SK-N-SH (cell line): ENCODE measurements around the gene ZNF865. TPM values are rescaled to one million over a fixed set of nuclear protein-coding genes. Genes with fewer than 3 reads are reported as not detected.

Experiments
- CHD2 ChIP-seq: fragments of 150-350 bp; IDR thresholded peaks from 2 replicates; pipeline ENCODE4 v1.6.1; 2018; ENCODE audit warnings: low read length; ENCODE audit not compliant: partially characterized antibody
- CTCF ChIP-seq: fragments of 200-600 bp; sonication (generic); IDR thresholded peaks from 2 replicates; pipeline ENCODE4 v1.6.1; 2017; ENCODE audit warnings: antibody characterized with exemption, mild to moderate bottlenecking, moderate library complexity
- EZH2phosphoT487 ChIP-seq: fragments of 200-600 bp; sonication (generic); IDR thresholded peaks from 2 replicates; pipeline ENCODE4 v1.6.1; 2017; ENCODE audit warnings: low read depth, mixed run types, mild to moderate bottlenecking, antibody characterized with exemption, moderate library complexity, borderline replicate concordance
- FOSL2 ChIP-seq: IDR thresholded peaks from 2 replicates; pipeline ENCODE4 v1.4.0; 2012; ENCODE audit warnings: low read depth, mild to moderate bottlenecking, moderate library complexity, borderline replicate concordance
- FOXJ3 ChIP-seq: sonication (generic); formaldehyde crosslinking; IDR thresholded peaks from 2 replicates; pipeline ENCODE4 v1.5.1; 2020; ENCODE audit warnings: mild to moderate bottlenecking, missing genetic modification reagents
- IRF3 ChIP-seq: fragments of 150-350 bp; IDR thresholded peaks from 2 replicates; pipeline ENCODE4 v1.6.1; 2016; ENCODE audit warnings: mild to moderate bottlenecking, low read depth, low read length
- MXI1 ChIP-seq: IDR thresholded peaks from 2 replicates; pipeline ENCODE4 v1.6.1; 2012; ENCODE audit warnings: mild to moderate bottlenecking, low read depth, low read length, improper control_type of control experiment
- POLR2AphosphoS5 ChIP-seq: IDR thresholded peaks from 2 replicates; pipeline ENCODE4 v1.6.1; 2012; ENCODE audit warnings: low read depth, low read length
- RFX5 ChIP-seq: IDR thresholded peaks from 2 replicates; pipeline ENCODE4 v1.6.1; 2012; ENCODE audit warnings: mild to moderate bottlenecking, improper control_type of control experiment, low read length
- RXRA ChIP-seq: IDR thresholded peaks from 2 replicates; pipeline ENCODE4 v1.4.0; 2012; ENCODE audit warnings: low read depth, mild to moderate bottlenecking, borderline replicate concordance
- SIN3A ChIP-seq: IDR thresholded peaks from 2 replicates; pipeline ENCODE4 v1.6.1; 2012; ENCODE audit warnings: low read depth, mild to moderate bottlenecking, low read length, moderate library complexity, borderline replicate concordance
- TEAD4 ChIP-seq: IDR thresholded peaks from 2 replicates; pipeline ENCODE4 v1.4.0; 2012; ENCODE audit warnings: mild to moderate bottlenecking, borderline replicate concordance; ENCODE audit not compliant: insufficient read depth
- USF2 ChIP-seq: fragments of 150-350 bp; IDR thresholded peaks from 2 replicates; pipeline ENCODE4 v1.6.1; 2017; ENCODE audit warnings: antibody characterized with exemption, low read length, low read depth, borderline replicate concordance
- YY1 ChIP-seq: IDR thresholded peaks from 2 replicates; pipeline ENCODE4 v1.4.0; 2012; ENCODE audit warnings: low read depth, mild to moderate bottlenecking
- ZBTB33 ChIP-seq: IDR thresholded peaks from 2 replicates; pipeline ENCODE4 v1.4.0; 2012; ENCODE audit warnings: low read depth, borderline replicate concordance
- polyA plus RNA-seq, 3 experiments: library from polyadenylated mRNA; depleted of rRNA; stranded (reverse); fragments of >200 nt; gene quantifications; 2 replicates each; pipeline ENCODE4 v1.2.3, GENCODE V29; 2012

The ZNF865 gene
- polyA plus RNA-seq, 1 of the 3 experiments (the other 2 are of a cell fraction) = 5.0 TPM

- TF ChIP-seq SIN3A (0 out of 2 replicates have a peak, but pooled peaks have one; percentile 37), EZH2phosphoT487 (no peak), TEAD4 (no peak), FOXJ3 (no peak), CHD2 (no peak), YY1 (peak; percentile 91), IRF3 (no peak), RXRA (no peak), MXI1 (peak; percentile 97), ZBTB33 (no peak; the same call in 1 of the 2 replicates), FOSL2 (no peak), USF2 (peak; percentile 49), RFX5 (no peak), CTCF (no peak), POLR2AphosphoS5 (no peak; the same call in none of the 2 replicates)
Observed at GRCh38 chr19:55654868-55655647, 49.6 kb downstream of the ZNF865 start, which contains the start of gene U2AF2 (continued).
